Stromal cell of bone marrow (primary cell): ENCODE measurements around the gene BIN2.
A peak's percentile ranks its signal among the peaks of the same experiment; 100 is the strongest.
"Not testable (repeated sequence)": the region's sequence is repeated elsewhere in the genome, so short reads cannot be mapped to it uniquely, and the experiment has no call there.

ENCODE experiments used
- DNase-seq: peaks from one replicate; pipeline ENCODE4 v3.0.0-alpha.2; 2012; ENCODE audit warnings: low read depth

BIN2 gene

GRCh38 chr12:51307655-51308593, 16.1 kb downstream of the BIN2 start:
- DNase-seq: peak; percentile 94

GRCh38 chr12:51306507-51306906, 17.5 kb downstream of the BIN2 start:
- DNase-seq: no peak

- not testable (repeated sequence) for DNase-seq
Observed at GRCh38 chr12:51300768-51301167, 23.2 kb downstream of the BIN2 start.

GRCh38 chr12:51295651-51296050, 28.3 kb downstream of the BIN2 start:
- DNase-seq: no peak

GRCh38 chr12:51294097-51294496, 29.9 kb downstream of the BIN2 start:
- DNase-seq: not testable (repeated sequence)

GRCh38 chr12:51293696-51294095, 30.3 kb downstream of the BIN2 start:
- no peak for DNase-seq

GRCh38 chr12:51291603-51292513, 32.1 kb downstream of the BIN2 start:
- not testable (repeated sequence) for DNase-seq

- no peak for DNase-seq
Observed at GRCh38 chr12:51285843-51286242, 38.1 kb downstream of the BIN2 start.

GRCh38 chr12:51281202-51281924, 42.6 kb downstream of the BIN2 start:
- no peak for DNase-seq

GRCh38 chr12:51275088-51275487, 48.9 kb downstream of the BIN2 start:
- no peak for DNase-seq

GRCh38 chr12:51272810-51273209, 51.2 kb downstream of the BIN2 start:
- not testable (repeated sequence) for DNase-seq

GRCh38 chr12:51270951-51271518, 52.9 kb downstream of the BIN2 start:
- DNase-seq: peak; percentile 72

- DNase-seq: no peak
Observed at GRCh38 chr12:51270067-51270950, 53.7 kb downstream of the BIN2 start, which contains the start of gene SMAGP. SMAGP (minus strand) TSS chr12:51270415; CDS start chr12:51269278, 1,137 bp downstream.

- DNase-seq: no peak
Observed at GRCh38 chr12:51269174-51270066, 54.6 kb downstream of the BIN2 start.

GRCh38 chr12:51265024-51265423, 59.0 kb downstream of the BIN2 start:
- DNase-seq: no peak

- DNase-seq: no peak
Observed at GRCh38 chr12:51264297-51264696, 59.7 kb downstream of the BIN2 start.

GRCh38 chr12:51263341-51263740, 60.6 kb downstream of the BIN2 start:
- DNase-seq: no peak

GRCh38 chr12:51262758-51263177, 61.2 kb downstream of the BIN2 start:
- no peak for DNase-seq

- not testable (repeated sequence) for DNase-seq
Observed at GRCh38 chr12:51259600-51259999, 64.4 kb downstream of the BIN2 start.
